Heart right ventricle (tissue), 16 donors: ENCODE data around the gene CAPN8. TPM values are rescaled to one million over a fixed set of nuclear protein-coding genes. Genes with fewer than 3 reads are reported as not detected.

ENCODE experiments used
- ATAC-seq, 8 donors: fragments of 200-7000 bp; cut with Tn5 transposase; one replicate each; pipeline ENCODE4 v1.9.1; 2020; ENCODE audit warnings: mild to moderate bottlenecking in 8 of 8, moderate library complexity in 8 of 8, moderate number of reproducible peaks in 1 of 8
- DNase-seq, 2 donors: peaks; one replicate each; pipeline ENCODE4 v3.0.0-alpha.2; 2020
- H3K27ac ChIP-seq, 10 donors: fragments of 200-600 bp; sonication (generic) in 2 of 10; one replicate each; pipeline versions ENCODE4 v1.5.0 to v1.8.0; 2020 to 2022; ENCODE audit warnings: mild to moderate bottlenecking in 3 of 10
- H3K27me3 ChIP-seq, 7 donors: fragments of 200-600 bp; one replicate each; pipeline ENCODE4 v1.8.0; 2021 to 2022; ENCODE audit warnings: mild to moderate bottlenecking in 2 of 7
- H3K36me3 ChIP-seq, 9 donors: fragments of 200-600 bp; sonication (generic) in 1 of 9; one replicate each; pipeline versions ENCODE4 v1.5.0 to v1.8.0; 2020 to 2022; ENCODE audit warnings: mild to moderate bottlenecking in 2 of 9
- H3K4me1 ChIP-seq, 9 donors: fragments of 200-600 bp; sonication (generic) in 1 of 9; one replicate each; pipeline versions ENCODE4 v1.5.0 to v1.8.0; 2020 to 2022; ENCODE audit warnings: mild to moderate bottlenecking in 4 of 9
- H3K4me3 ChIP-seq, 10 donors: fragments of 200-600 bp; sonication (generic) in 2 of 10; one replicate each; pipeline versions ENCODE4 v1.5.0 to v1.8.0; 2020 to 2022; ENCODE audit warnings: mild to moderate bottlenecking in 7 of 10, moderate library complexity in 2 of 10
- H3K9me3 ChIP-seq, 11 donors: fragments of 200-600 bp in 10 of 11; sonication (generic) in 2 of 11; one replicate each; pipeline versions ENCODE4 v1.5.0 to v1.8.0; 2013 to 2022; ENCODE audit warnings: mild to moderate bottlenecking in 2 of 11, control low read depth in 1 of 11, moderate library complexity in 1 of 11
- WGBS, 2 donors: extraction: QIAGEN DNeasy Blood & Tissue Kit; methylation state at CpG; one replicate each; pipeline ENCODE4 v1.1.7; 2013; ENCODE audit warnings: inconsistent platforms in 1 of 2; 5-methylcytosine and 5-hydroxymethylcytosine counted together
- intact Hi-C, 10 donors: fragments of 100-400 bp; cut with DNase I; formaldehyde crosslinking; loops; one replicate each; pipeline versions ENCODE4 v1.11.1 to v1.14.2; 2022
- polyA plus RNA-seq, 2 donors: library from polyadenylated mRNA; stranded (reverse); fragments of 200-250 nt; gene quantifications; one replicate each; pipeline ENCODE4 v1.2.3, GENCODE V29; 2013
- total RNA-seq, 10 donors: library from RNA; stranded (reverse); fragmentation: NEBNext Ultra II Directional in 3 of 10; extraction: Animal tissue kit (Norgen Biotek cat#: 25700) in 3 of 10; gene quantifications; one replicate each; pipeline versions ENCODE4 v1.2.1 to v1.2.4, GENCODE V29; 2021 to 2023
- TF ChIP-seq, protein P1 (sequence below), 9 donors: fragments of 200-600 bp; sonication (generic) in 2 of 9; IDR thresholded peaks; one replicate each; pipeline versions ENCODE4 v1.5.0 to v1.8.0; 2021 to 2022; ENCODE audit warnings: antibody characterized with exemption in 9 of 9, mild to moderate bottlenecking in 5 of 9, moderate library complexity in 1 of 9
- donor health status: Arrhythmogenic right ventricular cardiomyopathy.
- donor health status: ischemic (EF 13 %, LVEDD 7.1; RV severe dilation, severe dysfunction).
- donor health status: healthy with polysubstance abuse.
- donor health status: DM: no; HTN: yes; CAD: no.
- donor health status: DM: no; HTN: no; CAD: no.
- donor health status: ischemic (EF 25% LVEDD 6.9; RV normal size, moderate dysfunction).
- donor health status: ischemic (EF 25% LVEDD 5.7; RV mildly dilated, moderate dysfunction).
- donor health status: healthy.
- donor health status: DM: yes; HTN: yes; CAD: no.
- donor health status: Ischemic cardiomyopathy.
- donor health status: ischemic (EF 35%, LVEDD 5.7; RV mildly dilated, moderate dysfunction).
- donor health status: nonischemic (EF 11% LVEDD 7.7; RV severe dilation, severe dysfunction).
- donor health status: DM: yes; HTN: yes; CAD: no.
- donor health status: PGD.
- donor health status: ischemic (EF 29% LVEDD 5.4; RV normal size, mild dysfunction).
- donor health status: nonischemic (EF 23%, LVEDD 6.1; RV moderate dilation, normal function).

CAPN8 gene
- total and polyA plus RNA-seq, 12 donors, result 0.10 TPM; not detected in 11

DNA sequence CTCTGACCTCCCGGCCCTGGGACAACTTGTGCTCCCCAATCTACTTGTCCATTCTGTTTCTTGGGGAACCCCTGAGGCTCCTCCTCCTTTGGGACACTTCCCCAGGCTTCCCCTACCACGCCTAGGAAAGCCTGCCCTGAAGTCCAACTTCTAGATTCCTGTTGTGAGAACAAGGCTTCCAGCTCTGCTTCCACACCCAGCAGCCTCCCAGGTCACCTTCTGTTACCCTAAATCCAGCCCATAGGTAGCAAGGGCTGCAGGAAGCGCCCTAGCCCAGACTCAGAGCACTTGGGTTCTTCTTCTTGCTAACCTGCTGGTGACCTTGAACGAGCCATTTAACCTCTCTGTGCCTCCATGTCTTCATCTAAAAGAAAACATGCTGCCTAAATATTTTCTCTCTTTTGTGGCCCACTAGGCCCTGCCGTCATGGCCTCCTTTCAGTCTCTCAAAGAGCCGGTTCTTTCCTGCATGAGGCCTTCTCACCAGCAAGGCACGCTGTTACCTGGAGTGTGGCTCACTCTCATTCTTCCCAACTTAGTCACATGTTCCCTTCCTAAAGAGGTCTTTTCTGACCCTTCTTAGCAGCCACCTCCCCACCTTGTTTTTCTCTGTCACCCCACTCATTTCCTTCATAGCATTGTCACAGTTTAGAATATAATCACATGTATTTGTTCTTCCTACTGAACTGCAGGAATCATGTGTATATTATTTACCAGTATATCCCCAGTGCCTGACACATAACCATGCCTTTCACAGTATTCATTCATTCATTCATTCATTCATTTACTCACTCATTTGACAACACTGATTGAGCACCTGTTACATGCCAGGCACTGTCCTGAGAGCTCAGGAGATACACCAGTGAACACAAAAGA, 48.3 kb upstream of the CAPN8 start:
- Histone ChIP-seq H3K4me3 (peak overlapping the region; percentile 62 to 97 (median 90)), H3K9me3 (no peaks in the 10 kb centered on the region), H3K27me3 (no peaks in the 10 kb centered on the region), H3K4me1 (peaks cover 11 to 82% (median 63%) of the 10 kb centered on the region in 9 donors), H3K27ac (peak overlapping the region; percentile 89 to 99 (median 98)), H3K36me3 (peaks cover 0 to 27% (median 12%) of the 10 kb centered on the region in 9 donors)
- TF ChIP-seq, protein P1, sequence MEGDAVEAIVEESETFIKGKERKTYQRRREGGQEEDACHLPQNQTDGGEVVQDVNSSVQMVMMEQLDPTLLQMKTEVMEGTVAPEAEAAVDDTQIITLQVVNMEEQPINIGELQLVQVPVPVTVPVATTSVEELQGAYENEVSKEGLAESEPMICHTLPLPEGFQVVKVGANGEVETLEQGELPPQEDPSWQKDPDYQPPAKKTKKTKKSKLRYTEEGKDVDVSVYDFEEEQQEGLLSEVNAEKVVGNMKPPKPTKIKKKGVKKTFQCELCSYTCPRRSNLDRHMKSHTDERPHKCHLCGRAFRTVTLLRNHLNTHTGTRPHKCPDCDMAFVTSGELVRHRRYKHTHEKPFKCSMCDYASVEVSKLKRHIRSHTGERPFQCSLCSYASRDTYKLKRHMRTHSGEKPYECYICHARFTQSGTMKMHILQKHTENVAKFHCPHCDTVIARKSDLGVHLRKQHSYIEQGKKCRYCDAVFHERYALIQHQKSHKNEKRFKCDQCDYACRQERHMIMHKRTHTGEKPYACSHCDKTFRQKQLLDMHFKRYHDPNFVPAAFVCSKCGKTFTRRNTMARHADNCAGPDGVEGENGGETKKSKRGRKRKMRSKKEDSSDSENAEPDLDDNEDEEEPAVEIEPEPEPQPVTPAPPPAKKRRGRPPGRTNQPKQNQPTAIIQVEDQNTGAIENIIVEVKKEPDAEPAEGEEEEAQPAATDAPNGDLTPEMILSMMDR (IDR thresholded peaks at IDR 0.05), result no peak
- intact Hi-C loops, result loop anchor here in 6 of 10 donors (2.0 to 5.0 kb wide), 2 partner anchors 34 to 35 kb away; no protein-coding TSS in a partner anchor
- DNase-seq, result no peak
- ATAC-seq, result no peak
- WGBS, 2 donors, result 35 to 44% methylated on average over 7 of the region's 7 CpGs

GRCh38 chr1:223712850-223713474, 47.5 kb upstream of the CAPN8 start:
- peak overlapping the region; percentile 89 to 99 (median 98) for H3K27ac ChIP-seq
- H3K4me3 ChIP-seq, result peak overlapping the region; percentile 62 to 97 (median 90)
- peak; percentile 52 to 67 (median 58) for ATAC-seq
- no peaks in the 10 kb centered on the region for H3K27me3 ChIP-seq
- DNase-seq, result peak; percentile 41 to 58
- H3K9me3 ChIP-seq, result no peaks in the 10 kb centered on the region
- 2 to 3% methylated on average over 30 to 40 of the region's 40 CpGs for WGBS, 2 donors
- H3K36me3 ChIP-seq, result peaks cover 0 to 18% (median 3%) of the 10 kb centered on the region in 9 donors
- H3K4me1 ChIP-seq, result peaks cover 12 to 83% (median 72%) of the 10 kb centered on the region in 9 donors
- intact Hi-C loops, result loop anchor here in 9 of 10 donors (1.0 to 5.0 kb wide), 4 partner anchors 34 to 36 kb away; no protein-coding TSS in a partner anchor
- TF ChIP-seq, protein P1 (IDR thresholded peaks at IDR 0.05), result no peak

DNA sequence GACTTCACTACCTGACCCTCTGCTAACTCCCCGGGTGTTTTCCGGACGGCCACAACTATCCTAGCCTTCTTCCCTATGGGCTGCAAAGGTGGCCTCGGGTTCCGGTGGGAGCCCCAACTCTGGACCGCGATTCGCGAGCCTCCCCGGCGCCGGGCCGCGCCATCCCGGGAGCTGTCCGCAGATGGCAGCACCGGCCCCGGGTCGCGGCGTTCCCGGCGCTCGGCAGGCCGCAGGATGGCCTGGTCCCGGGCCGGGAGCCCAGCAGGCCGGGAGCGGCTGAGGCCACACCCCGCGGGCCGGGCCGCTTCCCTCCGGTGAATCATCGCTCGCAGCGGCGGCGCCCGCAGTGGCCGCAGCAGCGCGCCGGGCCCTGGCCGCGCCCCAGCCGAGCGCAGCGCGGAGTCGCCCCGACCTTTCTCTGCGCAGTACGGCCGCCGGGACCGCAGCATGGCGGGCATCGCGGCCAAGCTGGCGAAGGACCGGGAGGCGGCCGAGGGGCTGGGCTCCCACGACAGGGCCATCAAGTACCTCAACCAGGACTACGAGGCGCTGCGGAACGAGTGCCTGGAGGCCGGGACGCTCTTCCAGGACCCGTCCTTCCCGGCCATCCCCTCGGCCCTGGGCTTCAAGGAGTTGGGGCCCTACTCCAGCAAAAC, 46.8 kb upstream of the CAPN8 start, which contains the start of gene CAPN2:
TSS of gene CAPN2 (plus strand) at position 346 of the 656 bp plus-strand sequence. CDS start at position 448, 102 bp downstream.
- H3K9me3 ChIP-seq, result no peaks in the 10 kb centered on the region

More for the DNA sequence above, 46.8 kb upstream of the CAPN8 start, which contains the start of gene CAPN2:
- 0 to 1% methylated on average over 71 to 74 of the region's 74 CpGs for WGBS, 2 donors
- Histone ChIP-seq H3K4me1 (peaks cover 16 to 83% (median 78%) of the 10 kb centered on the region in 9 donors), H3K4me3 (peak within 1 kb of the TSS; percentile 62 to 97 (median 90)), H3K27me3 (no peaks in the 10 kb centered on the region), H3K27ac (peak within 1 kb of the TSS; percentile 89 to 99 (median 98)), H3K36me3 (peaks cover 0 to 12% (median 0%) of the 10 kb centered on the region in 9 donors)
- DNase-seq (peak; percentile 77 to 89), ATAC-seq (peak; percentile 87 to 97 (median 94))
- intact Hi-C loops, result loop anchor here in 9 of 10 donors (1.0 to 5.0 kb wide), 4 partner anchors 35 to 37 kb away; no protein-coding TSS in a partner anchor
- TF ChIP-seq, protein P1 (IDR thresholded peaks at IDR 0.05), result peak; percentile 61 to 91 (median 78)
